BLaER1 treated with 17β-estradiol and CSF1 and Interleukin-3, amounts not matched to agents 10 nM and 100 nM (cell line): ENCODE measurements around the gene PRKD1.

ENCODE experiments used
- H3K27ac ChIP-seq, 11 experiments: shearing (Covaris generic); formaldehyde crosslinking; 2 replicates each; pipeline ENCODE4 v1.8.1; 2022
- H3K27me3 ChIP-seq, 11 experiments: shearing (Covaris generic); formaldehyde crosslinking; 2 replicates each; pipeline ENCODE4 v1.8.1; 2022
- H3K36me3 ChIP-seq, 11 experiments: shearing (Covaris generic); formaldehyde crosslinking; 2 replicates each; pipeline ENCODE4 v1.8.1; 2022
- H3K4me1 ChIP-seq, 10 experiments: shearing (Covaris generic); formaldehyde crosslinking; 2 replicates each; pipeline ENCODE4 v1.8.1; 2022
- H3K4me2 ChIP-seq, 11 experiments: shearing (Covaris generic); formaldehyde crosslinking; 2 replicates each; pipeline ENCODE4 v1.8.1; 2022
- H3K4me3 ChIP-seq, 10 experiments: shearing (Covaris generic); formaldehyde crosslinking; 2 replicates each; pipeline ENCODE4 v1.8.1; 2022
- H3K9ac ChIP-seq, 11 experiments: shearing (Covaris generic); formaldehyde crosslinking; 2 replicates each; pipeline ENCODE4 v1.8.1; 2022
- H3K9me3 ChIP-seq, 11 experiments: shearing (Covaris generic); formaldehyde crosslinking; replicated peaks in 1 of 11; 2 replicates each; pipeline ENCODE4 v1.8.1; 2022
- H4K20me1 ChIP-seq, 11 experiments: shearing (Covaris generic); formaldehyde crosslinking; 2 replicates each; pipeline ENCODE4 v1.8.1; 2022
- Cebpa-rat ChIP-seq, 11 experiments: shearing (Covaris generic); IDR thresholded peaks; 2 replicates each; pipeline ENCODE4 v1.8.1; 2022

PRKD1 gene

DNA sequence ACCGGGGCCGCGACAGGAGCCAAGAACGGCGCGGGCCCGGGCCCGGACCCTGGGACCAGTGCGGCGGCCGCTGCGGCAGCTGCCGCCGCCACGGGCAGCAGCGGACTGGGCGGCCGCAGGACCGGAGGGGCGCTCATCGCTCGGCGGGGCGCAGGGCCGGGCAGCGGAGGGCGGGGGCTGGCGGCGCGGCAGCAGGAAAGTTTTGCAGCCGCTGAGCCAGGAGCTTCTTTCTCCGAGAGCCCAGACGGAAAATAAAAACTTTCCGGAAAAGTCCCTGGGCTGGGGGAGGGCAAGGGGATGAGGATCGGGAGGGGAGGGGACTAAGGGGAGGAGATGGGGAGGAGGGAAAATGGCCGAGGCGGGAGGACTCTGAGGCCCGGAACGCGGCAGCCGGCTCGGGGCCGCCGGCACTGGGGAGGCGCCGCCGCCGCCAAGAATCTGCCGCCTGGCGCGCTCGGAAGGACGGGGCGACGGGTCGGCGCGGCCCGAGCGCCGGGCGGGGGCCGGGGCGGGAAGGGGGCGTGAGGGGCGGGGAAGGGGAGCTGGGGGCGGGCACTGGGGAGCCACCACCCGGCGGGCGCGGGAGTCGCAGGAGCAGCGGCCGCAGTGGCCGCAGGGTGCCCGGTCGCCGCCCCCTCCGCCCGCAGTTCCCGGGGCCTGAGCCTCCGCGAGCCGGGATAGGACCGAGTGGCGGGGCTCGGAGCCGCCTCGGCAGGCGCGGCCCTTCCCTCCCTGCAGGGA, at the start of gene PRKD1:
TSS of gene PRKD1 (minus strand) at position 472 of the 741 bp plus-strand sequence.
- Histone ChIP-seq H4K20me1 (no peaks in the 10 kb centered on the region), H3K4me2 (no peak within 1 kb of the TSS), H3K27me3 (no peaks in the 10 kb centered on the region), H3K9me3 (peaks cover 22 to 27% (median 25%) of the 10 kb centered on the region in 11 experiments), H3K27ac (no peak within 1 kb of the TSS), H3K36me3 (no peaks in the 10 kb centered on the region), H3K4me1 (no peaks in the 10 kb centered on the region), H3K9ac (no peak within 1 kb of the TSS), H3K4me3 (no peak within 1 kb of the TSS; a peak in 1 of 20 replicates)
- TF ChIP-seq Cebpa-rat (IDR thresholded peaks at IDR 0.05), result no peak

GRCh38 chr14:29971101-29971500, 43.5 kb upstream of the PRKD1 start:
- H4K20me1 ChIP-seq, result no peaks in the 10 kb centered on the region
- H3K9me3 ChIP-seq, result no peaks in the 10 kb centered on the region
- H3K4me1 ChIP-seq, result no peaks in the 10 kb centered on the region
- no peaks in the 10 kb centered on the region for H3K27me3 ChIP-seq
- no peak overlapping the region for H3K4me3 ChIP-seq
- TF ChIP-seq Cebpa-rat (IDR thresholded peaks at IDR 0.05), result no peak
- no peaks in the 10 kb centered on the region for H3K36me3 ChIP-seq
- no peak overlapping the region for H3K27ac ChIP-seq
- H3K9ac ChIP-seq, result no peak overlapping the region
- H3K4me2 ChIP-seq, result no peak overlapping the region

DNA sequence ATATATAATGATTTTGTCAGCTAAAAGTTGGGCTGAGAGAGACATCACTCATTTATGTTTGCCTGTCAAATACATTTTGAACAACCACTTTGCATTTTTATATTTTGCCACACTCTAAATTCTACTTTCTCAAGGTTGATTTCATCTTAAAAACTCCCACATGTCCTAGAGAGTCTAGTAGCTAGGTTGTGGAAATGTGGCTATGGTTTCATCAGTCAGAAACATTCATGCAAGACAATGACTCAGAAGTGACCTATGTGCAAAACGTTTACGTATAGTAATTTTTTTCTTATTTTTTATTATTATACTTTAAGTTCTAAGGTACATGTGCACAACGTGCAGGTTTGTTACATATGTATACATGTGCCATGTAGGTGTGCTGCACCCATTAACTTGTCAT, 27.4 kb upstream of the PRKD1 start:
- H3K4me1 ChIP-seq, result no peaks in the 10 kb centered on the region
- no peak overlapping the region for H3K9ac ChIP-seq
- no peaks in the 10 kb centered on the region for H3K9me3 ChIP-seq
- H4K20me1 ChIP-seq, result no peaks in the 10 kb centered on the region
- no peaks in the 10 kb centered on the region for H3K27me3 ChIP-seq
- TF ChIP-seq Cebpa-rat (IDR thresholded peaks at IDR 0.05), result no peak
- no peak overlapping the region for H3K27ac ChIP-seq
- H3K4me2 ChIP-seq, result no peak overlapping the region
- H3K36me3 ChIP-seq, result no peaks in the 10 kb centered on the region
- no peak overlapping the region for H3K4me3 ChIP-seq

GRCh38 chr14:29953501-29953900, 25.9 kb upstream of the PRKD1 start:
- no peak overlapping the region for H3K9ac ChIP-seq
- no peaks in the 10 kb centered on the region for H3K27me3 ChIP-seq
- H3K4me2 ChIP-seq, result no peak overlapping the region
- TF ChIP-seq Cebpa-rat (IDR thresholded peaks at IDR 0.05), result no peak
- no peak overlapping the region for H3K4me3 ChIP-seq
- H3K9me3 ChIP-seq, result no peaks in the 10 kb centered on the region
- no peaks in the 10 kb centered on the region for H3K36me3 ChIP-seq
- no peaks in the 10 kb centered on the region for H3K4me1 ChIP-seq
- H4K20me1 ChIP-seq, result no peaks in the 10 kb centered on the region
- H3K27ac ChIP-seq, result no peak overlapping the region

- H3K9ac ChIP-seq, result no peak overlapping the region
- H3K4me3 ChIP-seq, result no peak overlapping the region
- H3K27ac ChIP-seq, result no peak overlapping the region
- H4K20me1 ChIP-seq, result no peaks in the 10 kb centered on the region
- H3K9me3 ChIP-seq, result peaks cover 0 to 22% (median 16%) of the 10 kb centered on the region in 11 experiments; a peak in 15 of 22 replicates
- no peaks in the 10 kb centered on the region for H3K4me1 ChIP-seq
- no peak overlapping the region for H3K4me2 ChIP-seq
- H3K27me3 ChIP-seq, result no peaks in the 10 kb centered on the region
- no peaks in the 10 kb centered on the region for H3K36me3 ChIP-seq
- no peak for TF ChIP-seq Cebpa-rat (IDR thresholded peaks at IDR 0.05)
These were observed 16.4 kb upstream of the PRKD1 start for GRCh38 chr14:29944091-29944490.

DNA sequence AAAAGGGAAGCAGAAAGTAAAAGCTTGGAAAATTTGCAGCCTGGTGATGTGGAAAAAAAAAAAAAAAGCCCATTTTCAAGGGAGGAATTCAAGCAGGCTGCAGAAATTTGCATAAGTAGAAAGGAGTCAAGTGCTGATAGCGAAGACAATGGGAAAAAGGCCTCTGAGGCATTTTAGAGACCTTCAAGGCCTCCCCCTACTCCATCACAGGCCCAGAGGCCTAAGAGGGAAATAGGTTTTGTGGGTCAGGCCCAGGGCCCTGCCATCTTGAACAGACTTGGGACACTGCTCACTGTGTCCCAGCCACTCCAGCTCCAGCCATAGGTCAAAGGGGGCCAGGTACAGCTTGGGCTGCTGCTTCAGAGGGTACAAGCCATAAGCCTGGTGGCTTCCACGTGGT, 13.8 kb upstream of the PRKD1 start:
- no peaks in the 10 kb centered on the region for H3K36me3 ChIP-seq
- H3K4me1 ChIP-seq, result no peaks in the 10 kb centered on the region
- TF ChIP-seq Cebpa-rat (IDR thresholded peaks at IDR 0.05), result no peak
- H3K4me3 ChIP-seq, result no peak overlapping the region
- no peaks in the 10 kb centered on the region for H4K20me1 ChIP-seq
- H3K9ac ChIP-seq, result no peak overlapping the region
- peaks cover 0 to 14% (median 10%) of the 10 kb centered on the region in 11 experiments; a peak in 11 of 22 replicates for H3K9me3 ChIP-seq
- no peaks in the 10 kb centered on the region for H3K27me3 ChIP-seq
- no peak overlapping the region for H3K27ac ChIP-seq
- no peak overlapping the region for H3K4me2 ChIP-seq

- peaks cover 0 to 9% (median 3%) of the 10 kb centered on the region in 11 experiments; a peak in 6 of 22 replicates for H3K9me3 ChIP-seq
- no peaks in the 10 kb centered on the region for H4K20me1 ChIP-seq
- H3K4me2 ChIP-seq, result no peak overlapping the region
- H3K4me3 ChIP-seq, result no peak overlapping the region
- H3K27me3 ChIP-seq, result no peaks in the 10 kb centered on the region
- no peaks in the 10 kb centered on the region for H3K4me1 ChIP-seq
- no peaks in the 10 kb centered on the region for H3K36me3 ChIP-seq
- no peak overlapping the region for H3K27ac ChIP-seq
- no peak for TF ChIP-seq Cebpa-rat (IDR thresholded peaks at IDR 0.05)
- H3K9ac ChIP-seq, result no peak overlapping the region
These were observed 12.8 kb upstream of the PRKD1 start for GRCh38 chr14:29940482-29940881.

DNA sequence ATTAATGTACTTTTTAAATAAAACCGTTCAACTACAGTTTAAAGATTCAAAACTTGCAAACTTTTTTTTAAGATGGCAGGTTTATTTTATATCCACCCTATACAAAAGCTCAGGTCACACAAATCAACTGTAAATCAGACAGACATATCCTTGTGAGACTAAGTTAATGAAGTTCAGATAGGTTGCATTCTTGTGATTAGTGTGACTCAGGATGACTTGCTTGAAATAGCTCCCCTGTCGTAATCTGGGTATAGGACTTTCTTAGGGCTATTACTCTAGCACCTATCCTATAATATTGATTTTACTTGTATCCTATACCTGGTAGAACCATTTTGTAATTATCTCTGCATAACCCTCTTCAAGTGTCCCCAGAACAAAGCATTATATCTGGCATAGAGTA, 9.5 kb upstream of the PRKD1 start:
- Histone ChIP-seq H4K20me1 (no peaks in the 10 kb centered on the region), H3K27ac (no peak overlapping the region), H3K36me3 (no peaks in the 10 kb centered on the region), H3K27me3 (no peaks in the 10 kb centered on the region), H3K4me1 (no peaks in the 10 kb centered on the region), H3K9ac (no peak overlapping the region), H3K4me3 (no peak overlapping the region), H3K9me3 (no peaks in the 10 kb centered on the region), H3K4me2 (no peak overlapping the region)
- TF ChIP-seq Cebpa-rat (IDR thresholded peaks at IDR 0.05), result no peak

DNA sequence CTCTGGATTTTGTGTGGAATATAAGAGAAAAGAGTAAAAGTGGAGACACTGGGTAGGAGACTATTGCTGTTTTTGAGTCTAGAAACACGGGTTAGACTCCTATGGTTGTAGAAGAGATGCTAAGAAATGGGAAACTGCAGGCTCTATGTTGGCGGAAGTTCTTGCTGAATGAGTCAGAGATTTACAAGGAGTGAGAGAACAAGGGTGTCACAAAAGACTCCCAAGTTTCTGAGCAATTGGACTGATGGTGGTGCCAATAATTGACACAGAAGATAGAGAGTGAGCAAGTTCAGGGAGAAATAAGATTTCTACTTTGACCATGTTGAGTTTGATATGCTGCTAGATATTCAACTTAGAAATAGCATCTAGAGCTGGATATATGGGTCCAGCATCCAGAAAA, 2.6 kb upstream of the PRKD1 start:
- Histone ChIP-seq H3K9ac (no peak overlapping the region), H3K9me3 (peaks cover 22 to 27% (median 25%) of the 10 kb centered on the region in 11 experiments), H3K4me3 (no peak overlapping the region), H3K27me3 (no peaks in the 10 kb centered on the region), H3K4me1 (no peaks in the 10 kb centered on the region), H4K20me1 (no peaks in the 10 kb centered on the region), H3K36me3 (no peaks in the 10 kb centered on the region), H3K4me2 (no peak overlapping the region), H3K27ac (no peak overlapping the region)
- TF ChIP-seq Cebpa-rat (IDR thresholded peaks at IDR 0.05), result no peak

DNA sequence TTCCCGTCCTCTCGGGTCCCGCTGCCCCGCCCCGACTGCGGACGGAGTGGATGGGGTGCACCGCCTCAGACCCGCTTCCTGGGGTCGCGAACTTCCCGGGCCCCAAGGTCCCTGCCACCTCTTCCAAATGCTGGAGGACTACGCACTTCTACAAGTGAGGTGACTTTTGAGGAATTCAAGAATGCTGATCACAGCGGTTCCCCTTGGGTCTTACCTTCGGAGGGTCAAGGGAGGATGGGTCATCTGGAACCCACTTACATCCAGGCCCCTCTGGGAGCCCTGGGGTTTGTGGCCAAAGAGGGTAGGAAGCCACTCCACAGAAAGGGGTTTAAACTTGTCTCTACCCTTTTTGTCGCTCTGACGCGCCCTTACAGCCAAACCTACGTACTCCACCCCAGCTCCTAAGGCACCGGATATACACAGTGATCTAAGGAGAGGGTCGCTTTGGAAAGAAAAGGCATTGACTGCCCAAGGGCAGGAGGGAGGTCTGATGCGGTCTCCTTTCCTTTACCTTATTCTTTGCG, 532 bp upstream of the PRKD1 start:
- Histone ChIP-seq H3K4me1 (no peaks in the 10 kb centered on the region), H3K36me3 (no peaks in the 10 kb centered on the region), H3K9me3 (peaks cover 22 to 27% (median 25%) of the 10 kb centered on the region in 11 experiments), H4K20me1 (no peaks in the 10 kb centered on the region), H3K9ac (no peak overlapping the region), H3K27me3 (no peaks in the 10 kb centered on the region), H3K4me2 (no peak overlapping the region), H3K4me3 (no peak overlapping the region), H3K27ac (no peak overlapping the region)
- no peak for TF ChIP-seq Cebpa-rat (IDR thresholded peaks at IDR 0.05)
